GM12891 (cell line): ENCODE results near the gene MARK2.

Experiments
- PAX5 ChIP-seq: IDR thresholded peaks from 2 replicates; pipeline ENCODE4 v1.6.1; 2011; ENCODE audit warnings: low read length, moderate library complexity, mild to moderate bottlenecking; ENCODE audit not compliant: insufficient read depth, severe bottlenecking
- POLR2A ChIP-seq: IDR thresholded peaks from 2 replicates; pipeline ENCODE4 v1.6.1; 2011; ENCODE audit warnings: low read depth, low read length, control low read depth
- POLR2AphosphoS5 ChIP-seq: IDR thresholded peaks from 2 replicates; pipeline ENCODE4 v1.6.1; 2011; ENCODE audit warnings: low read depth, low read length, control low read depth
- POU2F2 ChIP-seq: IDR thresholded peaks from 2 replicates; pipeline ENCODE4 v1.6.1; 2011; ENCODE audit warnings: low read depth, mild to moderate bottlenecking, control low read depth, low read length, moderate library complexity
- SPI1 ChIP-seq: IDR thresholded peaks from 2 replicates; pipeline ENCODE4 v1.6.1; 2011; ENCODE audit warnings: low read depth, low read length, control low read depth
- TAF1 ChIP-seq: IDR thresholded peaks from 2 replicates; pipeline ENCODE4 v1.6.1; 2011; ENCODE audit warnings: low read depth, low read length, control low read depth

DNA sequence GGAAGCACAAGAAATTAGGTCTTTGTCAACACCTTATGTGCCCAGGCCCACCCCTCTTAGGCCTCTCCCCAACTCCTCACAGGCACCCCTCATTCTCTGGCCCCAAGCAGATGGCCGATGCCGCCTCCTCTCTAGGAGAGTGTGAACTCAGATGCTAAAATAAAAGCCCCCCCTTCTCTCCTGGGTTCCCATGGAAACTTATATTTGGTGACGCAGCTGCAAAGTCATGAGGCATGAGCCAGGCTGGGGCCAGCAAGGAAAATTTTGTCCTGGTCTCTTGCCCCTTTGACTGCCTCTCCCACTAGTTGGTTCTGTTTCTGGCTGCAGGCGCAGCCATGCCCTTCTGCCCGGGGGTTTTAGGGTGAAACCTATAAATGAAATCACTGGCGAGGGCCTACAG lies 66.3 kb downstream of the MARK2 start:
- no peak for TF ChIP-seq POLR2AphosphoS5
- TF ChIP-seq POLR2A, result no peak
- TF ChIP-seq TAF1, result no peak
- TF ChIP-seq POU2F2, result no peak
- no peak for TF ChIP-seq SPI1
- no peak for TF ChIP-seq PAX5
